HepG2 (cell line): Measurements from ENCODE around the gene INHBC. TPM values are rescaled to one million over a fixed set of nuclear protein-coding genes. Genes with fewer than 3 reads are reported as not detected.

ENCODE experiments used
- AHR ChIP-seq: IDR thresholded peaks from 2 replicates; pipeline ENCODE4 v1.6.1; 2018; ENCODE audit warnings: missing genetic modification reagents, missing compliant biosample characterization
- BHLHE40 ChIP-seq: IDR thresholded peaks from 2 replicates; pipeline ENCODE4 v1.6.1; 2011; ENCODE audit warnings: low read length, improper control_type of control experiment
- FOXC1 ChIP-seq: sonication (generic); formaldehyde crosslinking; IDR thresholded peaks from 2 replicates; pipeline ENCODE4 v1.8.0; 2022; ENCODE audit warnings: mild to moderate bottlenecking, missing genetic modification reagents, borderline replicate concordance
- HOXD1 ChIP-seq: sonication (generic); formaldehyde crosslinking; IDR thresholded peaks from 2 replicates; pipeline ENCODE4 v1.5.0; 2020; ENCODE audit warnings: missing genetic modification reagents
- KDM5B ChIP-seq: sonication (generic); formaldehyde crosslinking; IDR thresholded peaks from 2 replicates; pipeline ENCODE4 v1.4.0; 2020; ENCODE audit warnings: missing genetic modification reagents, mild to moderate bottlenecking, borderline replicate concordance
- KLF12 ChIP-seq: sonication (generic); formaldehyde crosslinking; IDR thresholded peaks from 2 replicates; pipeline ENCODE4 v1.4.0; 2020; ENCODE audit warnings: missing genetic modification reagents, borderline replicate concordance
- KLF9 ChIP-seq: IDR thresholded peaks from 2 replicates; pipeline ENCODE4 v1.6.1; 2016; ENCODE audit warnings: low read depth
- MAF1 ChIP-seq: sonication (generic); formaldehyde crosslinking; IDR thresholded peaks from 2 replicates; pipeline ENCODE4 v1.5.0; 2020; ENCODE audit warnings: missing genetic modification reagents, borderline replicate concordance
- MXI1 ChIP-seq: IDR thresholded peaks from 3 replicates; pipeline ENCODE4 v1.6.1; 2012; ENCODE audit warnings: low read depth, low read length, inconsistent platforms, borderline replicate concordance
- MYPOP ChIP-seq: sonication (generic); formaldehyde crosslinking; IDR thresholded peaks from 2 replicates; pipeline ENCODE4 v1.8.1; 2023; ENCODE audit warnings: mild to moderate bottlenecking, moderate library complexity, missing genetic modification reagents
- NFKBIZ ChIP-seq: IDR thresholded peaks from 2 replicates; pipeline ENCODE4 v1.6.1; 2018; ENCODE audit warnings: missing genetic modification reagents, missing compliant biosample characterization
- NFYB ChIP-seq: sonication (generic); formaldehyde crosslinking; IDR thresholded peaks from 2 replicates; pipeline ENCODE4 v1.4.0; 2020; ENCODE audit warnings: missing genetic modification reagents
- RORA ChIP-seq: sonication (generic); formaldehyde crosslinking; IDR thresholded peaks from 2 replicates; pipeline ENCODE4 v1.5.0; 2020; ENCODE audit warnings: mild to moderate bottlenecking, missing genetic modification reagents, moderate library complexity
- TBX3 ChIP-seq: fragments of 450-650 bp; IDR thresholded peaks from 2 replicates; pipeline ENCODE4 v1.6.1; 2017; ENCODE audit warnings: antibody characterized with exemption, mild to moderate bottlenecking, inconsistent platforms, borderline replicate concordance
- TP53 ChIP-seq: sonication (generic); formaldehyde crosslinking; conservative IDR thresholded peaks from 2 replicates; pipeline ENCODE4 v1.4.0; 2020; ENCODE audit warnings: missing genetic modification reagents
- XRCC5 ChIP-seq: fragments of 200-400 bp; formaldehyde crosslinking; optimal IDR thresholded peaks from 2 replicates; pipeline ENCODE3; 2017; ENCODE audit warnings: mild to moderate bottlenecking, low read length
- ZFP1 ChIP-seq: IDR thresholded peaks from 2 replicates; pipeline ENCODE4 v1.6.1; 2016
- ZNF510 ChIP-seq: sonication (generic); formaldehyde crosslinking; IDR thresholded peaks from 2 replicates; pipeline ENCODE4 v1.4.0; 2020; ENCODE audit warnings: low read depth, mild to moderate bottlenecking, missing genetic modification reagents
- ZNF703 ChIP-seq: sonication (generic); formaldehyde crosslinking; IDR thresholded peaks from 2 replicates; pipeline ENCODE4 v1.5.1; 2020; ENCODE audit warnings: missing genetic modification reagents, mild to moderate bottlenecking, moderate library complexity, borderline replicate concordance
- ZNF839 ChIP-seq: sonication (generic); formaldehyde crosslinking; IDR thresholded peaks from 2 replicates; pipeline ENCODE4 v1.4.0; 2020; ENCODE audit warnings: missing genetic modification reagents, mild to moderate bottlenecking, borderline replicate concordance
- ZNF883 ChIP-seq: sonication (generic); formaldehyde crosslinking; IDR thresholded peaks from 2 replicates; pipeline ENCODE4 v1.5.1; 2020; ENCODE audit warnings: mild to moderate bottlenecking, missing genetic modification reagents; ENCODE audit errors: not compliant biosample characterization
- ZSCAN5A ChIP-seq: sonication (generic); formaldehyde crosslinking; IDR thresholded peaks from 2 replicates; pipeline ENCODE4 v1.8.0; 2022; ENCODE audit warnings: mild to moderate bottlenecking, missing genetic modification reagents, borderline replicate concordance
- polyA plus RNA-seq, 8 experiments: library from polyadenylated mRNA; depleted of rRNA in 3 of 8; stranded (reverse) in 7 of 8; unstranded in 1 of 8; fragments of >200 nt; fragmentation: Illumina TruSeq in 4 of 8; extraction: Trizol in 4 of 8; gene quantifications; 2 replicates each; pipeline versions ENCODE4 v1.2.1 to v1.2.3, GENCODE V29; 2011 to 2016; ENCODE audit warnings: low read depth in 4 of 8, missing spikeins in 1 of 8, mixed read lengths in 1 of 8; ENCODE audit not compliant: insufficient read depth in 1 of 8
- total RNA-seq, 5 experiments: library from RNA; depleted of rRNA; stranded (reverse); fragments of >200 nt; fragmentation: Illumina TruSeq; extraction: Trizol; gene quantifications; 2 replicates each; pipeline ENCODE4 v1.2.3, GENCODE V29; 2016; ENCODE audit warnings: low read depth in 1 of 5
- TF ChIP-seq, protein P1 (sequence below): sonication (generic); formaldehyde crosslinking; conservative IDR thresholded peaks from 2 replicates; pipeline ENCODE4 v1.8.0; 2022; ENCODE audit warnings: missing genetic modification reagents
- TF ChIP-seq, protein P2 (sequence below): sonication (generic); formaldehyde crosslinking; IDR thresholded peaks from 2 replicates; pipeline ENCODE4 v1.8.0; 2022; ENCODE audit warnings: missing genetic modification reagents, mild to moderate bottlenecking, borderline replicate concordance
- TF ChIP-seq, protein P3 (sequence below): sonication (generic); formaldehyde crosslinking; IDR thresholded peaks from 2 replicates; pipeline ENCODE4 v1.8.0; 2023; ENCODE audit warnings: mild to moderate bottlenecking, missing genetic modification reagents

The INHBC gene
- total and polyA plus RNA-seq, 2 of the 13 experiments (the other 11 are each of a cell fraction or from before 2014, with no cell fraction given) = 1.8 to 13.8 TPM

GRCh38 chr12:57451233-57451778 lies 16.7 kb downstream of the INHBC start (continued):
- no peak for TF ChIP-seq KLF12 (CRISPR knock-in tag)
- 0 out of 2 replicates have a peak, but pooled peaks have one; percentile 38 for TF ChIP-seq ZNF839
- TF ChIP-seq ZNF703 (CRISPR knock-in tag) = peak; percentile 90
- TF ChIP-seq, protein P1, sequence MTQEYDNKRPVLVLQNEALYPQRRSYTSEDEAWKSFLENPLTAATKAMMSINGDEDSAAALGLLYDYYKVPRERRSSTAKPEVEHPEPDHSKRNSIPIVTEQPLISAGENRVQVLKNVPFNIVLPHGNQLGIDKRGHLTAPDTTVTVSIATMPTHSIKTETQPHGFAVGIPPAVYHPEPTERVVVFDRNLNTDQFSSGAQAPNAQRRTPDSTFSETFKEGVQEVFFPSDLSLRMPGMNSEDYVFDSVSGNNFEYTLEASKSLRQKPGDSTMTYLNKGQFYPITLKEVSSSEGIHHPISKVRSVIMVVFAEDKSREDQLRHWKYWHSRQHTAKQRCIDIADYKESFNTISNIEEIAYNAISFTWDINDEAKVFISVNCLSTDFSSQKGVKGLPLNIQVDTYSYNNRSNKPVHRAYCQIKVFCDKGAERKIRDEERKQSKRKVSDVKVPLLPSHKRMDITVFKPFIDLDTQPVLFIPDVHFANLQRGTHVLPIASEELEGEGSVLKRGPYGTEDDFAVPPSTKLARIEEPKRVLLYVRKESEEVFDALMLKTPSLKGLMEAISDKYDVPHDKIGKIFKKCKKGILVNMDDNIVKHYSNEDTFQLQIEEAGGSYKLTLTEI (CRISPR knock-in tag) = no peak
- no peak for TF ChIP-seq TP53 (CRISPR knock-in tag)
- TF ChIP-seq MXI1 = peak; percentile 90; the same call in 1 of the 3 replicates
- peak; percentile 79; the same call in 1 of the 2 replicates for TF ChIP-seq KDM5B (CRISPR knock-in tag)
- peak; percentile 68; the same call in 1 of the 2 replicates for TF ChIP-seq FOXC1 (CRISPR knock-in tag)
- TF ChIP-seq TBX3 = no peak; the same call in 1 of the 2 replicates
- peak; percentile 42; the same call in 1 of the 2 replicates for TF ChIP-seq NFYB
- peak; percentile 93 for TF ChIP-seq ZFP1 (CRISPR knock-in tag)
- TF ChIP-seq NFKBIZ = peak; percentile 98
- TF ChIP-seq XRCC5 = peak; percentile 36
- TF ChIP-seq RORA (CRISPR knock-in tag) = no peak
- peak; percentile 76; the same call in 1 of the 2 replicates for TF ChIP-seq AHR (CRISPR knock-in tag)
- TF ChIP-seq KLF9 (CRISPR knock-in tag) = 0 out of 2 replicates have a peak, but pooled peaks have one; percentile 57
- peak; percentile 96 for TF ChIP-seq BHLHE40
- TF ChIP-seq, protein P2, sequence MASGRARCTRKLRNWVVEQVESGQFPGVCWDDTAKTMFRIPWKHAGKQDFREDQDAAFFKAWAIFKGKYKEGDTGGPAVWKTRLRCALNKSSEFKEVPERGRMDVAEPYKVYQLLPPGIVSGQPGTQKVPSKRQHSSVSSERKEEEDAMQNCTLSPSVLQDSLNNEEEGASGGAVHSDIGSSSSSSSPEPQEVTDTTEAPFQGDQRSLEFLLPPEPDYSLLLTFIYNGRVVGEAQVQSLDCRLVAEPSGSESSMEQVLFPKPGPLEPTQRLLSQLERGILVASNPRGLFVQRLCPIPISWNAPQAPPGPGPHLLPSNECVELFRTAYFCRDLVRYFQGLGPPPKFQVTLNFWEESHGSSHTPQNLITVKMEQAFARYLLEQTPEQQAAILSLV (CRISPR knock-in tag) = peak; percentile 43; the same call in 1 of the 2 replicates
- TF ChIP-seq, protein P3, sequence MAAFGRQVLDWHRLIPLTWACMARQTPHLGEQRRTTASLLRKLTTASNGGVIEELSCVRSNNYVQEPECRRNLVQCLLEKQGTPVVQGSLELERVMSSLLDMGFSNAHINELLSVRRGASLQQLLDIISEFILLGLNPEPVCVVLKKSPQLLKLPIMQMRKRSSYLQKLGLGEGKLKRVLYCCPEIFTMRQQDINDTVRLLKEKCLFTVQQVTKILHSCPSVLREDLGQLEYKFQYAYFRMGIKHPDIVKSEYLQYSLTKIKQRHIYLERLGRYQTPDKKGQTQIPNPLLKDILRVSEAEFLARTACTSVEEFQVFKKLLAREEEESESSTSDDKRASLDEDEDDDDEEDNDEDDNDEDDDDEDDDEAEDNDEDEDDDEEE = no peak
- no peak for TF ChIP-seq MAF1
- TF ChIP-seq HOXD1 (CRISPR knock-in tag) = 0 out of 2 replicates have a peak, but pooled peaks have one; percentile 55
- peak; percentile 84 for TF ChIP-seq ZNF883 (CRISPR knock-in tag)
- peak; percentile 91 for TF ChIP-seq MYPOP (CRISPR knock-in tag)
- peak; percentile 95; the same call in 1 of the 2 replicates for TF ChIP-seq ZNF510 (CRISPR knock-in tag)
- TF ChIP-seq ZSCAN5A (CRISPR knock-in tag) = peak; percentile 90; the same call in 1 of the 2 replicates
